Keratinocyte (primary cell): ENCODE results near the gene HORMAD2. TPM values are rescaled to one million over a fixed set of nuclear protein-coding genes. Genes with fewer than 3 reads are reported as not detected.

ENCODE experiments used
- DNase-seq: peaks from one replicate; pipeline ENCODE4 v3.0.0-alpha.2; 2011; ENCODE audit warnings: low read depth, missing footprints, low spot score
- FAIRE-seq: peaks from 2 replicates; lab custom pipeline; 2011; peaks lifted over from hg19 to GRCh38; lab: Jason Lieb, UNC
- H2AFZ ChIP-seq: 2 replicates; pipeline ENCODE4 v1.6.0; 2012; ENCODE audit warnings: low read length, control low read depth, inconsistent platforms; ENCODE audit not compliant: control insufficient read depth
- H3K27ac ChIP-seq: 2 replicates; pipeline ENCODE4 v1.5.1; 2011; ENCODE audit warnings: low read length; ENCODE audit not compliant: control insufficient read depth, insufficient read depth
- H3K27me3 ChIP-seq: 3 replicates; pipeline ENCODE4 v1.6.0; 2011; ENCODE audit warnings: low read length; ENCODE audit not compliant: control insufficient read depth, insufficient read depth; ENCODE audit errors: extremely low read depth
- H3K36me3 ChIP-seq, 2 experiments: 2 replicates in 1 of 2; 3 replicates in 1 of 2; pipeline ENCODE4 v1.5.1; 2011; ENCODE audit warnings: low read length in 2 of 2, mild to moderate bottlenecking in 1 of 2; ENCODE audit not compliant: control insufficient read depth in 2 of 2, insufficient read depth in 2 of 2; ENCODE audit errors: extremely low read depth in 1 of 2
- H3K4me1 ChIP-seq: 3 replicates; pipeline ENCODE4 v1.5.1; 2011; ENCODE audit warnings: low read length; ENCODE audit not compliant: control insufficient read depth, insufficient read depth; ENCODE audit errors: extremely low read depth
- H3K4me2 ChIP-seq: 3 replicates; pipeline ENCODE4 v1.6.0; 2011; ENCODE audit warnings: low read depth, low read length; ENCODE audit not compliant: control insufficient read depth, insufficient read depth; ENCODE audit errors: extremely low read depth
- H3K4me3 ChIP-seq, 3 experiments: fragments of 200-600 bp in 1 of 3; sonication (generic) in 1 of 3; 2 replicates in 2 of 3; 3 replicates in 1 of 3; pipeline ENCODE4 v1.5.1; 2011 to 2016; ENCODE audit warnings: low read length in 3 of 3, mild to moderate bottlenecking in 3 of 3, control low read depth in 2 of 3, inconsistent platforms in 1 of 3, low read depth in 1 of 3, mixed read lengths in 1 of 3, mixed run types in 1 of 3, moderate library complexity in 1 of 3; ENCODE audit not compliant: control insufficient read depth in 2 of 3, insufficient read depth in 2 of 3; ENCODE audit errors: extremely low read depth in 1 of 3
- H3K79me2 ChIP-seq: 2 replicates; pipeline ENCODE4 v1.6.0; 2012; ENCODE audit warnings: low read length; ENCODE audit not compliant: control insufficient read depth, insufficient read depth
- H3K9ac ChIP-seq: 3 replicates; pipeline ENCODE4 v1.6.0; 2011; ENCODE audit warnings: low read length; ENCODE audit not compliant: control insufficient read depth, insufficient read depth; ENCODE audit errors: extremely low read depth
- H3K9me1 ChIP-seq: 3 replicates; pipeline ENCODE4 v1.6.0; 2011; ENCODE audit warnings: low read length; ENCODE audit not compliant: control insufficient read depth, insufficient read depth; ENCODE audit errors: extremely low read depth
- H3K9me3 ChIP-seq: 2 replicates; pipeline ENCODE4 v1.5.1; 2012; ENCODE audit warnings: low read depth, low read length; ENCODE audit not compliant: control insufficient read depth
- H4K20me1 ChIP-seq: 3 replicates; pipeline ENCODE4 v1.6.0; 2011; ENCODE audit warnings: low read length; ENCODE audit not compliant: control insufficient read depth, insufficient read depth; ENCODE audit errors: extremely low read depth
- EZH2 ChIP-seq: IDR thresholded peaks from one replicate; pipeline ENCODE4 v1.6.1; 2012; ENCODE audit warnings: inconsistent platforms, mild to moderate bottlenecking, low read length, moderate library complexity
- dilution Hi-C: fragments of 300-500 bp; cut with MboI; formaldehyde crosslinking; loops from one replicate; pipeline ENCODE4 v1.7.0; 2020; ENCODE audit warnings: low sequenced_read_pairs; ENCODE audit not compliant: extremely low pct_ligation_motif_present
- polyA plus RNA-seq, 5 experiments: library from polyadenylated mRNA; depleted of rRNA in 3 of 5; stranded (reverse) in 3 of 5; stranded (forward) in 1 of 5; unstranded in 1 of 5; fragments of >200 nt; gene quantifications; 1 replicate in 1 of 5; 2 replicates in 3 of 5; 3 replicates in 1 of 5; pipeline versions ENCODE4 v1.2.1 to v1.2.3, GENCODE V29; 2011 to 2012; ENCODE audit warnings: missing spikeins in 2 of 5, low read depth in 1 of 5, low replicate concordance in 1 of 5
- TF ChIP-seq, protein P1 (sequence below), 3 experiments: IDR thresholded peaks in 1 of 3; conservative IDR thresholded peaks in 1 of 3; optimal IDR thresholded peaks in 1 of 3; 2 replicates in 2 of 3; 3 replicates in 1 of 3; pipeline versions ENCODE3 to v1.5.1; 2011; ENCODE audit warnings: low read length in 3 of 3, mild to moderate bottlenecking in 3 of 3, moderate library complexity in 2 of 3, control low read depth in 1 of 3, inconsistent platforms in 1 of 3; ENCODE audit not compliant: insufficient read depth in 2 of 3; ENCODE audit errors: extremely low read depth in 1 of 3

HORMAD2 gene
- polyA plus RNA-seq, 1 donor (not counting 4 experiments of a cell fraction or from before 2014, with no cell fraction given), result not detected

- no peak overlapping the region for H3K4me3 ChIP-seq
- no peaks in the 10 kb centered on the region for H3K36me3 ChIP-seq
- no peaks in the 10 kb centered on the region for H3K9me1 ChIP-seq
- dilution Hi-C loops, result no loop called here
- no peaks in the 10 kb centered on the region for H3K9me3 ChIP-seq
- no peak for FAIRE-seq
- H3K4me1 ChIP-seq, result peaks cover 26% of the 10 kb centered on the region
- no peaks in the 10 kb centered on the region for H3K79me2 ChIP-seq
- no peak for TF ChIP-seq EZH2
- TF ChIP-seq, protein P1, sequence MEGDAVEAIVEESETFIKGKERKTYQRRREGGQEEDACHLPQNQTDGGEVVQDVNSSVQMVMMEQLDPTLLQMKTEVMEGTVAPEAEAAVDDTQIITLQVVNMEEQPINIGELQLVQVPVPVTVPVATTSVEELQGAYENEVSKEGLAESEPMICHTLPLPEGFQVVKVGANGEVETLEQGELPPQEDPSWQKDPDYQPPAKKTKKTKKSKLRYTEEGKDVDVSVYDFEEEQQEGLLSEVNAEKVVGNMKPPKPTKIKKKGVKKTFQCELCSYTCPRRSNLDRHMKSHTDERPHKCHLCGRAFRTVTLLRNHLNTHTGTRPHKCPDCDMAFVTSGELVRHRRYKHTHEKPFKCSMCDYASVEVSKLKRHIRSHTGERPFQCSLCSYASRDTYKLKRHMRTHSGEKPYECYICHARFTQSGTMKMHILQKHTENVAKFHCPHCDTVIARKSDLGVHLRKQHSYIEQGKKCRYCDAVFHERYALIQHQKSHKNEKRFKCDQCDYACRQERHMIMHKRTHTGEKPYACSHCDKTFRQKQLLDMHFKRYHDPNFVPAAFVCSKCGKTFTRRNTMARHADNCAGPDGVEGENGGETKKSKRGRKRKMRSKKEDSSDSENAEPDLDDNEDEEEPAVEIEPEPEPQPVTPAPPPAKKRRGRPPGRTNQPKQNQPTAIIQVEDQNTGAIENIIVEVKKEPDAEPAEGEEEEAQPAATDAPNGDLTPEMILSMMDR (optimal IDR thresholded peaks at IDR 0.05 in 1 of 3, IDR thresholded peaks at IDR 0.05 in 1 of 3, conservative IDR thresholded peaks at IDR 0.05 in 1 of 3; ENCODE audit: extremely low read depth in 1 of 3, insufficient read depth in 2 of 3, low read length in 3 of 3), result no peak
- H3K27ac ChIP-seq, result no peak overlapping the region
- no peak overlapping the region for H2AFZ ChIP-seq
- no peak overlapping the region for H3K4me2 ChIP-seq
- no peak for DNase-seq
- H3K9ac ChIP-seq, result no peak overlapping the region
- H4K20me1 ChIP-seq, result no peaks in the 10 kb centered on the region
- peaks cover 6% of the 10 kb centered on the region for H3K27me3 ChIP-seq
Measured at GRCh38 chr22:30221121-30221992, 141.1 kb downstream of the HORMAD2 start.

GRCh38 chr22:30222321-30222720 lies 142.1 kb downstream of the HORMAD2 start:
- DNase-seq (no peak), FAIRE-seq (no peak)
- Histone ChIP-seq H3K4me1 (peaks cover 35% of the 10 kb centered on the region), H3K9me1 (no peaks in the 10 kb centered on the region), H3K27me3 (peaks cover 6% of the 10 kb centered on the region), H3K36me3 (no peaks in the 10 kb centered on the region), H3K79me2 (no peaks in the 10 kb centered on the region), H3K4me3 (no peak overlapping the region), H3K9me3 (no peaks in the 10 kb centered on the region), H3K4me2 (no peak overlapping the region), H4K20me1 (no peaks in the 10 kb centered on the region), H3K27ac (no peak overlapping the region), H3K9ac (no peak overlapping the region), H2AFZ (no peak overlapping the region)
- TF ChIP-seq, protein P1 (optimal IDR thresholded peaks at IDR 0.05 in 1 of 3, IDR thresholded peaks at IDR 0.05 in 1 of 3, conservative IDR thresholded peaks at IDR 0.05 in 1 of 3; ENCODE audit: extremely low read depth in 1 of 3, insufficient read depth in 2 of 3, low read length in 3 of 3), result no peak
- no peak for TF ChIP-seq EZH2
- dilution Hi-C loops, result no loop called here
